Bone marrow (tissue), 2 donors: ENCODE results near the gene NR4A3.
A peak's percentile ranks its signal among the peaks of the same experiment; 100 is the strongest.

Experiments used
- DNase-seq, 2 donors: peaks; one replicate each; lab custom pipeline; 2025; lab: John Stamatoyannopoulos, UW

Gene NR4A3

DNA sequence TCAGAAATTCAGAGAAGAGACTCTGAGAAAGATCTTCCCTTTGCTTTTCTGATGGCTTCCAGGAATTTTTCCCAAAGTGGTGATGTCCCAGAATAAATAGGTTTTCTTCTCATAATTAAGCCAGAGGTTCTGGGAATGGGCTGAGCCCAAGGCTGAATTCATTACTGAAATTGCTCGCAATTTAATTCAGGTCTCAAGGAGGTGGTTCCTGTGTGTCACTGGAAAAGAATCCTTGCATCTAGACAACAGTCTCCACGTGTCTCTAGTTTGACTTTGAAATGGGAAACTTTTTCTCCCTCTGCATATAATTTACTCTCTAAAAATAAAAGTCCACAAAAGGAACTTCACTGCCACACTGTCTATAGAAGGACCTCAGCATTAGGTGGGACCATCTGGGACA is 57.0 kb downstream of the NR4A3 start:
- no peak for DNase-seq

- no peak for DNase-seq
Observed at GRCh38 chr9:99881769-99882168, 60.1 kb downstream of the NR4A3 start.

DNA sequence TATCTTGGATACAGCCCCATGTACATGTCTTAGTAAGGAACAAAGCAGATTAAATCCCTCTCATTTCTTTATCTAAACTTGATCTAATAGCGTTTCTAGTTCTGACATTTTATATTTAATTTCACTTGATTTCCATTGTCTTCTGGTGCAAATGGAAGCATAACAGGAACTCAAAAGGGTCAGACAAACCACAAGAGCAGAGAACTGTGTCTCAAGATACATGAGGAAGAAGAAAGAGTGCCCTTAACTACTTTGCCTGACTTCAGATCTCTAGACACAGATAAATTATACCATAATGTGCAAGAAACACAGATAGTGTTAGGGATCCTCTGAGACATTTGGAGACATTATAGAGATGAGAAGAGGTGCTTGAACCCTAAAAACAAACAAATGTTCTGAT is 64.1 kb downstream of the NR4A3 start:
- peak in 1 of 2 donors; percentile 50 for DNase-seq

GRCh38 chr9:99889120-99889519 is 67.4 kb downstream of the NR4A3 start:
- DNase-seq = no peak

DNA sequence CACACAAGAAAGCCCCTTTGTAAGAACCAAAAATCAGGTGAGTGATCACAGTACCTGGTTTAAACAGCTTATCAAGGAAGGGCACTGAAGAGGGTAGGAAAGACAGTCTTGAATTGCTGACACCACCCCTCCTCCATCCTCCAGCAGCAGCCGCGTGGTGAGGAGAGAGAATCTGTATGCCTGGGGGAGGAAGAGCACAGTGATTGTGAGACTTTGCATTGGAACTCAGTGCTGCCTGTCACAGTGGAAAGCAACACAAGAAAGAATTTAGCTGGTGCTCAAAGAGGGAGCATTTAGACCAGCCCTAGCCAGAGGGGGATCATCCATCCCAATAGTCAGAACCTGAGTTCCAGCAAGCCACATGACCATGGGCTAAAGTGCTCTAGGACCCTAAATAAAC is 73.1 kb downstream of the NR4A3 start:
- no peak for DNase-seq

DNA sequence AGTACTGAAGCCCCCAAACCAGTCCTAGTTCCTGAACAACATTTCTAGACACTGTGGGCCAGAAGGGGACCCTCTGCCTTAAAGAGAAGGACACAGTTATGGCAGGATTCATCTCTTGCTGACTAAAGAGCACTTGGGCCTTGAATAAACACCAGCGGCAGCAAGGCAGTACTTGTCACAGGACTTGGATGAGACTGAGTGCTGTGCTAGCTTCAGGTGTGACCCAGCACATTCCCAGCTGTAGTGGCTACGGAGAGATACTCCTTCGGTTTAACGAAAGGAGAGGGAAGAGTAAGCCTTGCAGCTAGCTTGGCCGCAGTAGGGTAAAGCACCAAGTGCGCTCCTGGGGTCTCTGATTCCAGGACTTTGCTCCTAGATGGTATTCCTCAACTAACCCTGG is 73.8 kb downstream of the NR4A3 start:
- DNase-seq = no peak

GRCh38 chr9:99896119-99896518 is 74.4 kb downstream of the NR4A3 start:
- no peak for DNase-seq

- DNase-seq = no peak
Observed at GRCh38 chr9:99903393-99903792, 81.7 kb downstream of the NR4A3 start.

DNA sequence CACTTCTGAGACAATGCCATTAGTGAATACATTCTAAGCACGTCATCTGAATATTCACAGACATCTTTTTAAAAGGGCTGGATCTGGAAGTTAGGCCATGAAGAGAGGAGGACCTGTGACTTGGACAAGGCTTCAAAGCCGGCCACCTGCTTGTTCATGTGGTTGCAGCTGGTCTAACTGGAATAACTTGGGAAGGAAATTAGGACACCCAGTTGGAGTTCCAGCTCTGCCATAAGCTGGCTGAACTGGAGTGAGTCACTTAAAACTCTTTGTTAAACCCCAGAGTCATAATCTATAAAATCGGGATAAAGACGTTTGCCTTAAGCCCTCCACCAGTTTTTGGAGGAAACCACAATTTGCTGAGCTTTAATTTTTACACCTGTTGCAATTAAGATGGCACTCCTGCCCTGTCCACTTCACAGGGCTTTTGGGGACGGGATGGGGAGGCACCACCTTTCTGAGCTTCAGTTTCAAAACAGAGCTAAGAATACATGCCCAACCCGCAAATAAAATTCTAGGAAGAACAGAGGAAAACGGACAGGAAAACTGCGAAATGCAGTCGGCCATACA is 84.2 kb downstream of the NR4A3 start:
- DNase-seq = no peak

DNA sequence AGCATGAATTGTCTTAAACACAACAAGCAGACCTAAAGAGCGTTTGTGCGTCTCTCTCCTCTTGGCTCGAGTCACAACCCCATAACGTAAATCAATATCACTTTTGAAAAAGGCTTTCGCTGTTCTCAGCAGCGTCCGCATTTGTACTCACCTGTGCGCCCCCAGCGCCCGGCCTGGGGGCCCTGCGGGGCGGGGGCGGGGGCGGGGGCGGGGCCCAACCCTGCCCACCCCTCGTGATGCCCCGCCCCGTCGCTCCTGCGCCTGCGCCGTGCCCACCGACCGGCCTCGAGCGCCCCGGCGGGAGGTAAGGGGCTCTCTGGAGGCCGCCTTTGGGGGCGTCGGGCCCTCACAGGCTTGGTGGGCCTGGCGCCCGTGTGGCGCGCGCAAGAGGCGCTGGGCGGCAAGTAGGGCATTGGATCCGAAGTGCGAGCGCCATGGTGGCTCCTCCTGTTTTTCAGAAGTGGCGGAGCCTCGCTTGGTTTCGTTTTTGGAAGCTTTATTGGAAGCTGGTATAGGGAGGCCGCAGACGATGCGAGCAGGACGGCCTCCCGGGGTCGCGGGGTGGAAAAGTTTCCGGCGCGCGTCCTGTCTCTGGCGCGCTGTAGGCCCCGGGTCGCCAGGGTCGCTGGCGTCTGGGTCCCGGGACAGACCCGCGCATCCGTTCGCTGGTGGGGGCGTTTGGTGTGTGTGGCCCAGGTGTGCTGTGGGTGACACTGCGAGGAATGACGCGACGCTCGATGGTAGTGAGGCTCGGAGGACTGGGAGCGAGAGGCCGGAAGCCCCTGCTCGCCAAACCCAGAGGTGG is 84.9 kb downstream of the NR4A3 start, which contains the start of gene STX17:
STX17 (plus strand) TSS at position 252 of the 805 bp plus-strand sequence. CDS start 8,586 bp downstream, outside the sequence.
- peak; percentile 61 to 68 for DNase-seq

- DNase-seq = no peak
Observed at GRCh38 chr9:99907208-99907532, 85.5 kb downstream of the NR4A3 start.

- DNase-seq = no peak
Observed at GRCh38 chr9:99911600-99911999, 89.9 kb downstream of the NR4A3 start.
